HL-60 (cell line): Measurements from ENCODE around the gene CCT8L2.
"Not testable (repeated sequence)": the region's sequence is repeated elsewhere in the genome, so short reads cannot be mapped to it uniquely, and the experiment has no call there.

Experiments
- DNase-seq, 2 experiments: peaks; one replicate each; pipeline ENCODE4 v3.0.0-alpha.2; 2010 to 2020; ENCODE audit warnings: low read depth in 1 of 2, low spot score in 1 of 2
- H3K27ac ChIP-seq: fragments of 250-450 bp; sonication (Bioruptor Pico); replicated peaks from 2 replicates; pipeline ENCODE4 v1.5.1; 2020; ENCODE audit warnings: mild to moderate bottlenecking, moderate library complexity
- H3K27me3 ChIP-seq: fragments of 250-450 bp; sonication (Bioruptor Pico); 2 replicates; pipeline ENCODE4 v1.5.1; 2021; ENCODE audit warnings: mild to moderate bottlenecking, moderate library complexity; ENCODE audit not compliant: insufficient read depth, poor library complexity, severe bottlenecking
- H3K4me3 ChIP-seq: replicated peaks from 2 replicates; pipeline ENCODE4 v1.5.1; 2011; ENCODE audit warnings: mild to moderate bottlenecking, control low read depth, low read length; ENCODE audit not compliant: insufficient read depth
- GABPA ChIP-seq: IDR thresholded peaks from 2 replicates; pipeline ENCODE4 v1.6.1; 2012; ENCODE audit warnings: low read depth
- POLR2AphosphoS5 ChIP-seq: IDR thresholded peaks from 2 replicates; pipeline ENCODE4 v1.6.1; 2012; ENCODE audit warnings: low read depth
- SPI1 ChIP-seq: IDR thresholded peaks from 2 replicates; pipeline ENCODE4 v1.6.1; 2012; ENCODE audit warnings: low read depth, mild to moderate bottlenecking, borderline replicate concordance
- TF ChIP-seq, protein P1 (sequence below): IDR thresholded peaks from one replicate; pipeline ENCODE4 v1.5.1; 2011; ENCODE audit warnings: low read length, control low read depth, inconsistent platforms; ENCODE audit not compliant: insufficient read depth
- TF ChIP-seq, protein P2 (sequence below): IDR thresholded peaks from 2 replicates; pipeline ENCODE4 v1.6.1; 2012; ENCODE audit warnings: low read depth; ENCODE audit not compliant: insufficient replicate concordance

Gene CCT8L2

DNA sequence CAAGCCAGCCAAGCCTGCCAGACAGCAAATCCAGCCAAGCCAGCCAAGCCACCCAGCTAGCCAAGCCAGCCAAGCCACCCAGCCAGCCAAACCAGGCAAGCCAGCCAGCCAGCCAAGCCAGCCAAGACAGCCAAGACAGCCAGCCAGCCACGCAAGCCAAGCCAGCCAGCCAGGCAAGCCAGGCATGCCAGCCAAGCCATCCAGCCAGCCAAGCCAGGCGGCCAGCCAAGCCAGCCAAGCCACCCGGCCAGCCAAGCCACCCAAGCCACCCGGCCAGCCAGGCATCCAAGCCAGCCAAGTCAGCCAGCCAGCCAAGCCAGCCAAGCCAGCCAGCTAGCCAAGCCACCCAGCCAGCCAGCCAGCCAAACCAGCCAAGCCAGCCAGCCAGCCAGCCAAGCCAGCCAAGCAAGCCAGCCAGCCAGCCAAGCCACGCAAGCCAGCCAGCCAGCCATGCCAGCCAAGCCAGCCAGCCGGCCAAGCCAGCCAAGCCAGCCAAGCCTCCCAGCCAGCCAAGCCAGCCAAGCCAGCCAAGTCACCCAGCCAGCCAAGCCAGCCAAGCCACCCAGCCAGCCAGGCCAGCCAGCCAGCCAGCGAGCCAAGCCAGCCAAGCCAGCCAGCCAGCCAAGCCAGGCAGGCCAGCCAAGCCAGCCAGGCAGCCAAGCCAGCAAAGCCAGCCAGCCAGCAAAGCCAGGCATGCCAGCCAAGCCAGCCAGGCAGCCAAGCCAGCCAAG, 26.0 kb downstream of the CCT8L2 start:
- not testable (repeated sequence) for H3K27me3 ChIP-seq, H3K27ac ChIP-seq, H3K4me3 ChIP-seq, DNase-seq

GRCh38 chr22:16565585-16566420, 26.8 kb downstream of the CCT8L2 start:
- not testable (repeated sequence) for H3K27ac ChIP-seq, H3K27me3 ChIP-seq, DNase-seq, H3K4me3 ChIP-seq

- H3K4me3 ChIP-seq, H3K27me3 ChIP-seq, H3K27ac ChIP-seq, DNase-seq: not testable (repeated sequence)
These were observed 27.6 kb downstream of the CCT8L2 start for GRCh38 chr22:16564837-16565584.

- no peak overlapping the region for H3K27ac ChIP-seq
- no peaks in the 10 kb centered on the region for H3K27me3 ChIP-seq
- no peak for DNase-seq
- H3K4me3 ChIP-seq, result no peak overlapping the region
- TF ChIP-seq SPI1, result no peak
- TF ChIP-seq, protein P1, sequence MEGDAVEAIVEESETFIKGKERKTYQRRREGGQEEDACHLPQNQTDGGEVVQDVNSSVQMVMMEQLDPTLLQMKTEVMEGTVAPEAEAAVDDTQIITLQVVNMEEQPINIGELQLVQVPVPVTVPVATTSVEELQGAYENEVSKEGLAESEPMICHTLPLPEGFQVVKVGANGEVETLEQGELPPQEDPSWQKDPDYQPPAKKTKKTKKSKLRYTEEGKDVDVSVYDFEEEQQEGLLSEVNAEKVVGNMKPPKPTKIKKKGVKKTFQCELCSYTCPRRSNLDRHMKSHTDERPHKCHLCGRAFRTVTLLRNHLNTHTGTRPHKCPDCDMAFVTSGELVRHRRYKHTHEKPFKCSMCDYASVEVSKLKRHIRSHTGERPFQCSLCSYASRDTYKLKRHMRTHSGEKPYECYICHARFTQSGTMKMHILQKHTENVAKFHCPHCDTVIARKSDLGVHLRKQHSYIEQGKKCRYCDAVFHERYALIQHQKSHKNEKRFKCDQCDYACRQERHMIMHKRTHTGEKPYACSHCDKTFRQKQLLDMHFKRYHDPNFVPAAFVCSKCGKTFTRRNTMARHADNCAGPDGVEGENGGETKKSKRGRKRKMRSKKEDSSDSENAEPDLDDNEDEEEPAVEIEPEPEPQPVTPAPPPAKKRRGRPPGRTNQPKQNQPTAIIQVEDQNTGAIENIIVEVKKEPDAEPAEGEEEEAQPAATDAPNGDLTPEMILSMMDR, result no peak
- no peak for TF ChIP-seq GABPA
- TF ChIP-seq POLR2AphosphoS5, result no peak
- TF ChIP-seq, protein P2, sequence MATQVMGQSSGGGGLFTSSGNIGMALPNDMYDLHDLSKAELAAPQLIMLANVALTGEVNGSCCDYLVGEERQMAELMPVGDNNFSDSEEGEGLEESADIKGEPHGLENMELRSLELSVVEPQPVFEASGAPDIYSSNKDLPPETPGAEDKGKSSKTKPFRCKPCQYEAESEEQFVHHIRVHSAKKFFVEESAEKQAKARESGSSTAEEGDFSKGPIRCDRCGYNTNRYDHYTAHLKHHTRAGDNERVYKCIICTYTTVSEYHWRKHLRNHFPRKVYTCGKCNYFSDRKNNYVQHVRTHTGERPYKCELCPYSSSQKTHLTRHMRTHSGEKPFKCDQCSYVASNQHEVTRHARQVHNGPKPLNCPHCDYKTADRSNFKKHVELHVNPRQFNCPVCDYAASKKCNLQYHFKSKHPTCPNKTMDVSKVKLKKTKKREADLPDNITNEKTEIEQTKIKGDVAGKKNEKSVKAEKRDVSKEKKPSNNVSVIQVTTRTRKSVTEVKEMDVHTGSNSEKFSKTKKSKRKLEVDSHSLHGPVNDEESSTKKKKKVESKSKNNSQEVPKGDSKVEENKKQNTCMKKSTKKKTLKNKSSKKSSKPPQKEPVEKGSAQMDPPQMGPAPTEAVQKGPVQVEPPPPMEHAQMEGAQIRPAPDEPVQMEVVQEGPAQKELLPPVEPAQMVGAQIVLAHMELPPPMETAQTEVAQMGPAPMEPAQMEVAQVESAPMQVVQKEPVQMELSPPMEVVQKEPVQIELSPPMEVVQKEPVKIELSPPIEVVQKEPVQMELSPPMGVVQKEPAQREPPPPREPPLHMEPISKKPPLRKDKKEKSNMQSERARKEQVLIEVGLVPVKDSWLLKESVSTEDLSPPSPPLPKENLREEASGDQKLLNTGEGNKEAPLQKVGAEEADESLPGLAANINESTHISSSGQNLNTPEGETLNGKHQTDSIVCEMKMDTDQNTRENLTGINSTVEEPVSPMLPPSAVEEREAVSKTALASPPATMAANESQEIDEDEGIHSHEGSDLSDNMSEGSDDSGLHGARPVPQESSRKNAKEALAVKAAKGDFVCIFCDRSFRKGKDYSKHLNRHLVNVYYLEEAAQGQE, result no peak
These were observed 28.8 kb downstream of the CCT8L2 start for GRCh38 chr22:16563555-16564520.

DNA sequence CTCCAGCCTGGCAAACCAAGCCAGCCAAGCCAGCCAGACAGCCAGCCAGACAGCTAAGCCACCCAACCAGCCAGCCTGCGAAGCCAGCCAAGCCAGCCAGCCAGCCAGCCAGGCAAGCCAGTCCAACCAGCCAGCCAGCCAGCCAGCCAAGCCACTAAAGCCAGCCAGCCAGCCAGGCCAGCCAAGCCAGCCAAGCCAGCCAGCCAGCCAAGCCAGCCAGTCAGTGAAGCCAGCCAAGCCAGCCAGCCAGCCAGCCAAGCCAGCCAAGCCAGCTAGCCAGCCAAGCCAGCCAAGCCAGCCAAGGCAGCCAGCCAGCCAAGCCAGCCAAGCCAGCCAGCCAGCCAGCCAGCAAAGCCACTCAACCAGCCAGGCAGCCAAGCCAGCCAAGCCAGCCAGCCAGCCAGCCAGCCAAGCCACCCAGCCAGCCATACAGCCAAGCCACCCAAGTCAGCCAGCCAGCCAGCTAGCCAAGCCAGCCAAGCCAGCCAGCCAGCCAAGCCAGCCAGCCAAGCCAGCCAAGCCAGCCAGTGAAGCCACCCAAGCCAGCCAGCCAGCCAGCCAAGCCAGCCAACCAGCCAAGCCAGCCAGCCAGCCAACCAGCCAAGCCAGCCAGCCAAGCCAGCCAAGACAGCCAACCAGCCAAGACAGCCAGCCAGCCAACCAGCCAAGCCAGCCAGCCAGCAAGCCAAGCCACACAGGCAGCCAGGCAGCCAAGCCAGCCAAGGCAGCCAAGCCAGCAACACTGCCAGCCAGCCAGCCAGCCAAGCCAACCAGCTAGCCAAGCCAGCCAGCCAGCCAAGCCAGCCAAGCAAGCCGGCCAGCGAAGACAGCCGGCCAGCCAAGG, 29.7 kb downstream of the CCT8L2 start:
- TF ChIP-seq POLR2AphosphoS5 (no peak), GABPA (no peak), SPI1 (no peak)
- Histone ChIP-seq H3K27me3 (no peaks in the 10 kb centered on the region), H3K4me3 (no peak overlapping the region), H3K27ac (no peak overlapping the region)
- no peak for DNase-seq

DNA sequence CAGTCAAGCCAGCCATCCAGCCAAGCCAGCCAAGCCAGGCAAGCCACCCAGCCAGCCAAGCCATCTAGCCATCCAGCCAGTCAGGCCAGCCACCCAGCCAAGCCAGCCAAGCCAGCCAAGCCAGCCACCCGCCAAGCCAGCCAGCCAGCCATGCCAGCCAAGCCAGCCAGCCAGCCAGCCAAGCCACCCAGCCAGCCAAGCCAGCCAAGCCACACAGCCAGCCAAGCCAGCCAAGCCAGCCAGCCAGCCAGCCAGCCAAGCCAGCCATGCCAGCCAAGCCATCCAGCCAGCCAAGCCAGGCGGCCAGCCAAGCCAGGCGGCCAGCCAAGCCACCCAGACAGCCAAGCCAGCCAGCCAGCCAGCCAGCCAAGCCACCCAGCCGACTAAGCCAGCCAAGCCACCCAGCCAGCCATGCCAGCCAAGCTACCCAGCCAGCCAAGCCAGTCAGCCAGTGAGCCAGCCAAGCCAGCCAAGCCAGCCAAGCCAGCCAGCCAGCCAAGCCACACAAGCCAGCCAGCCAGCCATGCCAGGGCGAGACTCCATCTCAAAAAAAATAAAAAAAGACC, 31.4 kb downstream of the CCT8L2 start:
- not testable (repeated sequence) for H3K4me3 ChIP-seq, H3K27ac ChIP-seq, DNase-seq, H3K27me3 ChIP-seq

GRCh38 chr22:16560651-16561050, 32.0 kb downstream of the CCT8L2 start:
- not testable (repeated sequence) for H3K4me3 ChIP-seq, H3K27me3 ChIP-seq, DNase-seq, H3K27ac ChIP-seq

DNA sequence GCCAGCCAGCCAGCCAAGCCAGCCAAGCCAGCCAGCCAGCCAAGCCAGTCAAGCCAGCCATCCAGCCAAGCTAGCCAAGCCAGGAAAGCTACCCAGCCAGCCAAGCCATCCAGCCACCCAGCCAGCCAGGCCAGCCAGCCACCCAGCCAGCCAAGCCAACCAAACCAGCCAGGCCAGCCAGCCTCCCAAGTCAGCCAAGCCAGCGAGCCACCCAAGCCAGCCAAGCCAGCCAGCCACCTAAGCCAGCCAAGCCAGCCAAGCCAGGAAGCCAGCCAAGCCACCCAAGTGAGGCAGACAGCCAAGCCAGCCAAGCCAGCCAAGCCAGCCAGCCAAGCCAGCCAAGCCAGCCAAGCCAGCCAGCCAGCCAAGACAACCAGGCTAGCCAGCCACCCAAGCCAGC, 32.6 kb downstream of the CCT8L2 start:
- H3K27ac ChIP-seq, DNase-seq: not testable (repeated sequence)

More for the DNA sequence above, 32.6 kb downstream of the CCT8L2 start:
- not testable (repeated sequence) for H3K4me3 ChIP-seq, H3K27me3 ChIP-seq
